Right lobe of liver (tissue), 6 donors: ENCODE results near the gene SYCP1. TPM values are rescaled to one million over a fixed set of nuclear protein-coding genes. Genes with fewer than 3 reads are reported as not detected.
"Not testable (repeated sequence)": the region's sequence is repeated elsewhere in the genome, so short reads cannot be mapped to it uniquely, and the experiment has no call there.

Source experiments
- ATAC-seq, 4 donors: fragments of 200-7000 bp; cut with Tn5 transposase; one replicate each; pipeline ENCODE4 v1.9.1; 2020; ENCODE audit warnings: mild to moderate bottlenecking in 4 of 4, moderate library complexity in 4 of 4
- DNase-seq, 3 donors: peaks; one replicate each; pipeline ENCODE4 v3.0.0-alpha.2; 2020
- H3K27ac ChIP-seq, 3 donors: fragments of 200-600 bp; one replicate each; pipeline ENCODE4 v1.8.0; 2022
- H3K27me3 ChIP-seq, 2 donors: fragments of 200-600 bp; one replicate each; pipeline ENCODE4 v1.8.0; 2022
- H3K36me3 ChIP-seq, 4 donors: fragments of 200-600 bp; sonication (generic) in 1 of 4; one replicate each; pipeline versions ENCODE4 v1.5.1 to v1.8.0; 2017 to 2022; ENCODE audit warnings: control low read depth in 1 of 4
- H3K4me1 ChIP-seq, 4 donors: fragments of 200-600 bp; sonication (generic) in 1 of 4; one replicate each; pipeline versions ENCODE4 v1.5.1 to v1.8.0; 2017 to 2022; ENCODE audit warnings: control low read depth in 1 of 4
- H3K4me3 ChIP-seq, 3 donors: fragments of 200-600 bp; one replicate each; pipeline ENCODE4 v1.8.0; 2022
- H3K9me3 ChIP-seq, 4 donors: fragments of 200-600 bp; sonication (generic) in 1 of 4; one replicate each; pipeline versions ENCODE4 v1.5.1 to v1.8.0; 2017 to 2022; ENCODE audit warnings: control low read depth in 1 of 4
- CTCF ChIP-seq, 4 donors: fragments of 200-600 bp in 3 of 4; fragments of 450-650 bp in 1 of 4; IDR thresholded peaks; one replicate each; pipeline versions ENCODE4 v1.5.1 to v1.8.0; 2016 to 2022; ENCODE audit warnings: antibody characterized with exemption in 4 of 4, mild to moderate bottlenecking in 2 of 4
- POLR2A ChIP-seq: fragments of 450-650 bp; IDR thresholded peaks from one replicate; pipeline ENCODE4 v1.6.1; 2017; ENCODE audit warnings: antibody characterized with exemption, mild to moderate bottlenecking
- WGBS: methylation state at CpG from one replicate; pipeline ENCODE4 v1.1.6; 2018; ENCODE audit warnings: low coverage, low lambda C conversion rate; ENCODE audit not compliant: insufficient coverage; ENCODE audit errors: missing lambda C conversion rate; 5-methylcytosine and 5-hydroxymethylcytosine counted together
- intact Hi-C, 2 donors: fragments of 100-400 bp; cut with DNase I; formaldehyde crosslinking; loops; one replicate each; pipeline versions ENCODE4 v1.11.2 to v1.14.1; 2022
- total RNA-seq, 6 experiments: library from RNA; depleted of rRNA in 2 of 6; stranded (reverse); fragments of >200 nt in 2 of 6; fragmentation: NEBNext Ultra II Directional in 3 of 6; extraction: Animal tissue kit (Norgen Biotek cat#: 25700) in 3 of 6; gene quantifications; one replicate each; pipeline versions ENCODE4 v1.1.0 to v1.2.4, GENCODE V29; 2016 to 2023
- donor health status: DM: no; HTN: yes; CAD: no.
- donor health status: DM: no; HTN: no; CAD: no.
- donor health status: DM: no; HTN: no; CAD: no.
- donor health status: DM: no; HTN: yes; CAD: no.
- donor health status: DM: no; HTN: yes; CAD: no.

Gene SYCP1
- total RNA-seq, 6 experiments from 2014 or later, result not detected

- ATAC-seq (no peak), DNase-seq (no peak)
- H3K4me3 ChIP-seq, result no peak overlapping the region
- H3K27ac ChIP-seq, result no peak overlapping the region
- 56% methylated on average over 2 of the region's 2 CpGs for WGBS
- intact Hi-C loops, result no loop called here
- H3K27me3 ChIP-seq, result no peaks in the 10 kb centered on the region
- no peak for TF ChIP-seq CTCF (IDR thresholded peaks at IDR 0.05)
- TF ChIP-seq POLR2A, result no peak
- H3K9me3 ChIP-seq, result no peaks in the 10 kb centered on the region
- no peaks in the 10 kb centered on the region for H3K4me1 ChIP-seq
- no peaks in the 10 kb centered on the region for H3K36me3 ChIP-seq
These were observed 151.5 kb downstream of the SYCP1 start for GRCh38 chr1:115006191-115006590.

DNA sequence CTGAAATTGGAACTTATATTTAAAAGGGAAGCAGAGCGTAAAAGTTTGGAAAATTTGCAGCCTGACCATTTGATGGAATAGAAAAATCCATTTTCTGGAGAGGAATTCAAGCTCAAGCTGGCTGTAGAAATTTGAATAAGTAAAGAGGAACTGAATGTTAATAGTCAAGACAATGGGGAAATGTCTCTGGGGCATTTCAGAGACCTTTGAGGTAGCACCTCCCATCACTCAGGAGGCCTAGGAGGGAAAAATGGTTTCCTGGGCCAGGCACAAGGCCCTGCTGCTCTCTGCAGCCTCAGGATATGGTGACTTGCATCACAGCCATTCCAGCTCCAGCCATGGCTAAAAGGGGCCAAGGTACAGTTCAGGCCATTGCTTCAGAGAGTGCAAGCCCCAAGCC lies 157.3 kb downstream of the SYCP1 start:
- intact Hi-C loops, result no loop called here
- ATAC-seq (no peak), DNase-seq (no peak)
- H3K36me3 ChIP-seq, result no peaks in the 10 kb centered on the region
- no peaks in the 10 kb centered on the region for H3K27me3 ChIP-seq
- no peak overlapping the region for H3K4me3 ChIP-seq
- TF ChIP-seq POLR2A, result no peak
- TF ChIP-seq CTCF (IDR thresholded peaks at IDR 0.05), result no peak
- H3K27ac ChIP-seq, result no peak overlapping the region
- no peaks in the 10 kb centered on the region for H3K4me1 ChIP-seq
- no peaks in the 10 kb centered on the region for H3K9me3 ChIP-seq
- WGBS, result 100% methylated on average over 1 of the region's 1 CpG

- Histone ChIP-seq H3K4me1 (no peaks in the 10 kb centered on the region), H3K36me3 (no peaks in the 10 kb centered on the region), H3K27me3 (no peaks in the 10 kb centered on the region), H3K27ac (no peak overlapping the region), H3K9me3 (no peaks in the 10 kb centered on the region), H3K4me3 (no peak overlapping the region)
- 33% methylated on average over 1 of the region's 1 CpG for WGBS
- TF ChIP-seq CTCF (IDR thresholded peaks at IDR 0.05), result no peak
- no peak for TF ChIP-seq POLR2A
- no peak for DNase-seq
- no peak for ATAC-seq
- intact Hi-C loops, result no loop called here
These were observed 157.8 kb downstream of the SYCP1 start for GRCh38 chr1:115012434-115012833.

DNA sequence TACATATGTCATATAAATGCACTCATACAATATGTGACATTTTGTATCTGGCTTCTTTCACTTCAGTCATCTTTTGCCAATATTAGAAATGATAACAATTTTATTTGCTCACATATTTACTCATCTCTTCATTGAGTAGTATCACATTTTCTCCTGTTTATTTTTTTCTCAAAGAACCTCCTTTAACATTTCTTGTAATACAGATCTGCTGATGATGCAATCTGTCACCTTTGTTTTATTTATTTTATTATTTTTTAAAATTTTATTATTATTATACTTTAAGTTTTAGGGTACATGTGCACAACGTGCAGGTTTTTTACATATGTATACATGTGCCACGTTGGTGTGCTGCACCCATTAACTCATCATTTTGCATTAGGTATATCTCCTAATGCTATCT lies 159.1 kb downstream of the SYCP1 start:
- Histone ChIP-seq H3K27ac (no peak overlapping the region), H3K27me3 (no peaks in the 10 kb centered on the region), H3K9me3 (no peaks in the 10 kb centered on the region), H3K4me1 (no peaks in the 10 kb centered on the region), H3K36me3 (no peaks in the 10 kb centered on the region), H3K4me3 (no peak overlapping the region)
- no peak for ATAC-seq
- TF ChIP-seq POLR2A (no peak), CTCF (IDR thresholded peaks at IDR 0.05) (no peak)
- DNase-seq, result no peak
- 77% methylated on average over 2 of the region's 2 CpGs for WGBS
- intact Hi-C loops, result no loop called here

DNA sequence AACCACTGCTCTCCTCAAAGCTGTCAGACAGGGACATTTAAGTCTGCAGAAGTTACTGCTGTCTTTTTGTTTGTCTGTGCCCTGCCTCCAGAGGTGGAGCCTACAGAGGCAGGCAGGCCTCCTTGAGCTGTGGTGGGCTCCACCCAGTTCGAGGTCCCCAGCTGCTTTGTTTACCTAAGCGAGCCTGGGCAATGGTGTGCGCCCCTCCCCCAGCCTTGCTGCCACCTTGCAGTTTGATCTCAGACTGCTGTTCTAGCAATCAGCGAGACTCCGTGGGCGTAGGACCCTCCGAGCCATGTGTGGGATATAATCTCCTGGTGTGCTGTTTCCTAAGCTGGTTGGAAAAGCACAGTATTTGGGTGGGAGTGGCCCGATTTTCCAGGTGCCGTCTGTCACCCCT lies 164.9 kb downstream of the SYCP1 start:
- ATAC-seq, H3K9me3 ChIP-seq, H3K4me3 ChIP-seq, H3K36me3 ChIP-seq, H3K27me3 ChIP-seq, H3K4me1 ChIP-seq, H3K27ac ChIP-seq, DNase-seq, intact Hi-C loops: not testable (repeated sequence)
- WGBS, result 67% methylated on average over 5 of the region's 9 CpGs
